KMS-11 (cell line): ENCODE data around the gene FOLR2.

Experiments used
- H2AFZ ChIP-seq: fragments of 200-600 bp; sonication (generic); 2 replicates; pipeline ENCODE4 v1.6.1; 2016; ENCODE audit warnings: antibody characterized with exemption, mixed run types, low read depth
- H3K27ac ChIP-seq: fragments of 200-600 bp; sonication (generic); 2 replicates; pipeline ENCODE4 v1.6.1; 2016; ENCODE audit warnings: mild to moderate bottlenecking, mixed run types
- H3K27me3 ChIP-seq: fragments of 200-600 bp; sonication (generic); 2 replicates; pipeline ENCODE4 v1.6.1; 2017; ENCODE audit warnings: mild to moderate bottlenecking, low read depth, mixed run types, moderate library complexity; ENCODE audit not compliant: insufficient read depth
- H3K36me3 ChIP-seq: fragments of 200-600 bp; sonication (generic); 2 replicates; pipeline ENCODE4 v1.6.1; 2017; ENCODE audit warnings: mild to moderate bottlenecking, mixed run types; ENCODE audit not compliant: insufficient read depth
- H3K4me1 ChIP-seq: fragments of 200-600 bp; sonication (generic); 2 replicates; pipeline ENCODE4 v1.6.1; 2016; ENCODE audit warnings: mild to moderate bottlenecking, low read depth, mixed run types; ENCODE audit not compliant: poor library complexity, severe bottlenecking
- H3K4me2 ChIP-seq: fragments of 200-600 bp; sonication (generic); 2 replicates; pipeline ENCODE4 v1.7.0; 2016; ENCODE audit warnings: mild to moderate bottlenecking, mixed run types
- H3K4me3 ChIP-seq: fragments of 200-600 bp; sonication (generic); IDR thresholded peaks from 2 replicates; pipeline ENCODE4 v1.6.1; 2017; ENCODE audit warnings: low read depth, low read length, mixed read lengths; ENCODE audit not compliant: insufficient read depth
- H3K79me2 ChIP-seq: fragments of 200-600 bp; sonication (generic); 2 replicates; pipeline ENCODE4 v1.6.1; 2016; ENCODE audit warnings: low read depth, mixed run types; ENCODE audit not compliant: insufficient read depth
- H3K9ac ChIP-seq: fragments of 200-600 bp; sonication (generic); 2 replicates; pipeline ENCODE4 v1.6.1; 2016; ENCODE audit warnings: mild to moderate bottlenecking, mixed run types
- H4K20me1 ChIP-seq: fragments of 200-600 bp; sonication (generic); 2 replicates; pipeline ENCODE4 v1.6.1; 2016; ENCODE audit warnings: mild to moderate bottlenecking, mixed run types; ENCODE audit not compliant: insufficient read depth
- TF ChIP-seq, protein P1 (sequence below): fragments of 200-600 bp; sonication (generic); conservative IDR thresholded peaks from 2 replicates; pipeline ENCODE4 v1.6.1; 2017; ENCODE audit warnings: low read depth, mild to moderate bottlenecking, antibody characterized with exemption, low read length, moderate library complexity, mixed read lengths

The FOLR2 gene

DNA sequence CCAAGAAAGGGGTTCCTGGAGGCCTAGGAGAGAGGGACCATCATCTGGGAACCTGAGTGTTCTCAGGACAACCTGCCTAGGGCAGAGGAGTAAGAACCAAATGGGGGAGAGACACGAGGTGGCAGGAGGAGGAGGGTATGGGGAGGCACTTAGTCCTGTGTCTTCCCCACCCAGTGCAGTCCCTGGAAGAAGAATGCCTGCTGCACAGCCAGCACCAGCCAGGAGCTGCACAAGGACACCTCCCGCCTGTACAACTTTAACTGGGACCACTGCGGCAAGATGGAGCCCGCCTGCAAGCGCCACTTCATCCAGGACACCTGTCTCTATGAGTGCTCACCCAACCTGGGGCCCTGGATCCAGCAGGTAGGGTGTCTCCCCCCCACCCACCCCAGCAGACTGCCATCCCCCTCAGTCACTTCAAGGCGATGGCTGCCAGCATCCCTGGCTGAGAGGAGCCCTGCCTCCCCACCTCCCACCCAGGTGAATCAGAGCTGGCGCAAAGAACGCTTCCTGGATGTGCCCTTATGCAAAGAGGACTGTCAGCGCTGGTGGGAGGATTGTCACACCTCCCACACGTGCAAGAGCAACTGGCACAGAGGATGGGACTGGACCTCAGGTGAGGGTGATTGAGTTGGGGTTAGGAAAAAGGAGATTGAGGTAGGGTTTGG lies 4.2 kb downstream of the FOLR2 start:
- Histone ChIP-seq H3K79me2 (peaks cover 14% of the 10 kb centered on the region), H3K4me1 (peaks cover 12% of the 10 kb centered on the region), H3K4me3 (no peak overlapping the region), H4K20me1 (no peaks in the 10 kb centered on the region), H3K36me3 (no peaks in the 10 kb centered on the region), H3K27ac (no peak overlapping the region), H3K9ac (no peak overlapping the region), H3K27me3 (no peaks in the 10 kb centered on the region), H3K4me2 (no peak overlapping the region), H2AFZ (no peak overlapping the region)
- TF ChIP-seq, protein P1, sequence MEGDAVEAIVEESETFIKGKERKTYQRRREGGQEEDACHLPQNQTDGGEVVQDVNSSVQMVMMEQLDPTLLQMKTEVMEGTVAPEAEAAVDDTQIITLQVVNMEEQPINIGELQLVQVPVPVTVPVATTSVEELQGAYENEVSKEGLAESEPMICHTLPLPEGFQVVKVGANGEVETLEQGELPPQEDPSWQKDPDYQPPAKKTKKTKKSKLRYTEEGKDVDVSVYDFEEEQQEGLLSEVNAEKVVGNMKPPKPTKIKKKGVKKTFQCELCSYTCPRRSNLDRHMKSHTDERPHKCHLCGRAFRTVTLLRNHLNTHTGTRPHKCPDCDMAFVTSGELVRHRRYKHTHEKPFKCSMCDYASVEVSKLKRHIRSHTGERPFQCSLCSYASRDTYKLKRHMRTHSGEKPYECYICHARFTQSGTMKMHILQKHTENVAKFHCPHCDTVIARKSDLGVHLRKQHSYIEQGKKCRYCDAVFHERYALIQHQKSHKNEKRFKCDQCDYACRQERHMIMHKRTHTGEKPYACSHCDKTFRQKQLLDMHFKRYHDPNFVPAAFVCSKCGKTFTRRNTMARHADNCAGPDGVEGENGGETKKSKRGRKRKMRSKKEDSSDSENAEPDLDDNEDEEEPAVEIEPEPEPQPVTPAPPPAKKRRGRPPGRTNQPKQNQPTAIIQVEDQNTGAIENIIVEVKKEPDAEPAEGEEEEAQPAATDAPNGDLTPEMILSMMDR = no peak

DNA sequence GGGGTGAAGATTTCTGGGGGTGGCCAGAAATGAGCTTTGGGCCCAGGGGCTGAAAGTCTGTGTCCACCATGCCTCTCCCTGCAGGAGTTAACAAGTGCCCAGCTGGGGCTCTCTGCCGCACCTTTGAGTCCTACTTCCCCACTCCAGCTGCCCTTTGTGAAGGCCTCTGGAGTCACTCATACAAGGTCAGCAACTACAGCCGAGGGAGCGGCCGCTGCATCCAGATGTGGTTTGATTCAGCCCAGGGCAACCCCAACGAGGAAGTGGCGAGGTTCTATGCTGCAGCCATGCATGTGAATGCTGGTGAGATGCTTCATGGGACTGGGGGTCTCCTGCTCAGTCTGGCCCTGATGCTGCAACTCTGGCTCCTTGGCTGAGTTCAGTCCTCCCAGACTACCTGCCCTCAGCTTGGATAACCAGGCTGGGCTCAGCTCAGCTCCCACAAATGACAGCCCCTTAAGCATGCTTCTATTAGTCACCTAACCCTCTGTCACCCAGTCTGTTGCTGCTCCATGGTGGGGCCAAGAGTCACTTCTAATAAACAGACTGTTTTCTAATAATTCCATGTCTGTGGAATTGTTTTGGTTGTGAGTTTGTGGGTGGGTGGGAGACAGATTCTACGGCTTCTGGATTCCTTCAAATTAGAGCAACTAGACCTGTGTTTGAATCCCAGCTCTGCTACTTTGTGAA lies 4.9 kb downstream of the FOLR2 start:
- no peak overlapping the region for H3K27ac ChIP-seq
- H2AFZ ChIP-seq = peak overlapping the region; percentile 86; the same call in 1 of the 2 replicates
- H3K36me3 ChIP-seq = no peaks in the 10 kb centered on the region
- peaks cover 21% of the 10 kb centered on the region for H3K79me2 ChIP-seq
- no peak overlapping the region for H3K4me3 ChIP-seq
- no peak overlapping the region for H3K4me2 ChIP-seq
- H3K4me1 ChIP-seq = peaks cover 19% of the 10 kb centered on the region
- no peaks in the 10 kb centered on the region for H3K27me3 ChIP-seq
- TF ChIP-seq, protein P1 = no peak
- no peak overlapping the region for H3K9ac ChIP-seq
- H4K20me1 ChIP-seq = no peaks in the 10 kb centered on the region

- Histone ChIP-seq H4K20me1 (no peaks in the 10 kb centered on the region), H3K79me2 (peaks cover 22% of the 10 kb centered on the region), H3K4me2 (peak overlapping the region; percentile 89), H2AFZ (peak overlapping the region; percentile 86; the same call in 1 of the 2 replicates), H3K36me3 (no peaks in the 10 kb centered on the region), H3K9ac (peak overlapping the region; percentile 79; the same call in 1 of the 2 replicates), H3K4me3 (no peak overlapping the region), H3K27me3 (no peaks in the 10 kb centered on the region), H3K4me1 (peaks cover 20% of the 10 kb centered on the region), H3K27ac (peak overlapping the region; percentile 80)
- TF ChIP-seq, protein P1 = no peak
Measured at GRCh38 chr11:72222106-72222891, 5.7 kb downstream of the FOLR2 start.

GRCh38 chr11:72222907-72223614 lies 6.5 kb downstream of the FOLR2 start:
- Histone ChIP-seq H3K27me3 (no peaks in the 10 kb centered on the region), H3K9ac (peak overlapping the region; percentile 79), H4K20me1 (no peaks in the 10 kb centered on the region), H3K27ac (peak overlapping the region; percentile 80), H3K4me3 (no peak overlapping the region), H3K4me2 (peak overlapping the region; percentile 89), H3K36me3 (no peaks in the 10 kb centered on the region), H3K79me2 (peaks cover 22% of the 10 kb centered on the region), H2AFZ (peak overlapping the region; percentile 86), H3K4me1 (peaks cover 20% of the 10 kb centered on the region)
- TF ChIP-seq, protein P1 = peak; percentile 38
